ENCODE data around the gene SYNPO2. TPM values are rescaled to one million over a fixed set of nuclear protein-coding genes. Genes with fewer than 3 reads are reported as not detected.
"Not testable (repeated sequence)": the region's sequence is repeated elsewhere in the genome, so short reads cannot be mapped to it uniquely, and the experiment has no call there.

Gene SYNPO2
- polyA plus RNA-seq, 1 experiment: 5.1 TPM

DNA sequence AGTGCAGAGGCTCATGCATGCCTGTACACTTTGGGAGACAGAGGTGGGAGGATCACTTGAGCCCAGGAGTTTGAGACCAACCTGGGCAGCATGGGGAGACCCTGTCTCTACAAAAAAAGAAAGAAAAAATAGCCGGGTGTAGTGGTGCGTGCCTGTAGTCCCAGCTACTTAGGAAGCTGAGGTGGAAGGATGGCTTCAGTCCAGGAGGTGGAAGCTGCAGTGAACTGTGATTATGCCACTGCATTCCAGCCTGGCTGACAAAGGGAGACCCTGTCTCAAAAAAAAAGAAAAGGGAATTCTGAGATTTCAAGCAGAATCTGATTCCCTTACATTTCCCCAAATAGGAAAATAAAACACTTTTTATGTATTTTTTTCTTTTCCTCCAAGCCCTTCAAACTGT, 83.5 kb downstream of the SYNPO2 start:
- H3K4me3 ChIP-seq (ENCODE audit: low read depth, low read length): no peak overlapping the region
- ChIA-PET POLR2A (no interaction called here), CTCF (interaction anchor here (1.0 to 9.5 kb wide), 3 partner anchors 9 to 201 kb away, joined by 3 to 116 read pairs (median 6); no protein-coding TSS in a partner anchor)
- H3K27ac ChIP-seq (ENCODE audit: low read depth, low read length): no peak overlapping the region
- no peak for TF ChIP-seq CTCF (IDR thresholded peaks at IDR 0.05; ENCODE audit: low read depth, low read length)
- H3K9me3 ChIP-seq (ENCODE audit: control insufficient read depth, insufficient read depth, low read length): peaks cover 2% of the 10 kb centered on the region; the same call in 1 of the 2 replicates
- H3K27me3 ChIP-seq (ENCODE audit: control insufficient read depth, insufficient read depth, low read length): no peaks in the 10 kb centered on the region
- no peak for DNase-seq (ENCODE audit: low read depth, low spot score)

DNA sequence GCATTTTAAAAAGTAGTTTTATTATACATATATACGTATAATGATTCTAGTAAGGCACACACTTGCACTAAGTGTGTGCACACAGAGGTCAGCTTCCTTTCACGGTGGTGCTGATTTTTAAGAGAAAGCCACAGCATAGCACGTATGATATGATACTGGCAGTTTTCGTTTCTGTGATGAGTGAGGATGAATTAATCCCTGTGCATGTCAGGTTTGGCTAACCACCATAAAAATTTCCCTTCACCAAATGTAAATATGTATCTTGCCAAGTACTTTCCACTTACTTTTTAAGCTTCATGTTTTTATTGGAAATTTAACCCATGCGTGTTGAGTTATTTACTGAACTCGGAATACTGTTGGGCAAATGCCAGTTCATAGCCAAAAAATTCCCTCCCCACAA, 84.6 kb downstream of the SYNPO2 start:
- no peak for TF ChIP-seq CTCF (IDR thresholded peaks at IDR 0.05; ENCODE audit: low read depth, low read length)
- H3K4me3 ChIP-seq (ENCODE audit: low read depth, low read length): no peak overlapping the region
- ChIA-PET POLR2A (no interaction called here), CTCF (interaction anchor here (1.0 to 9.5 kb wide), 3 partner anchors 8 to 202 kb away, joined by 3 to 116 read pairs (median 6); no protein-coding TSS in a partner anchor)
- no peak overlapping the region for H3K27ac ChIP-seq (ENCODE audit: low read depth, low read length)
- DNase-seq (ENCODE audit: low read depth, low spot score): no peak
- peaks cover 2% of the 10 kb centered on the region; the same call in 1 of the 2 replicates for H3K9me3 ChIP-seq (ENCODE audit: control insufficient read depth, insufficient read depth, low read length)
- no peaks in the 10 kb centered on the region for H3K27me3 ChIP-seq (ENCODE audit: control insufficient read depth, insufficient read depth, low read length)

DNA sequence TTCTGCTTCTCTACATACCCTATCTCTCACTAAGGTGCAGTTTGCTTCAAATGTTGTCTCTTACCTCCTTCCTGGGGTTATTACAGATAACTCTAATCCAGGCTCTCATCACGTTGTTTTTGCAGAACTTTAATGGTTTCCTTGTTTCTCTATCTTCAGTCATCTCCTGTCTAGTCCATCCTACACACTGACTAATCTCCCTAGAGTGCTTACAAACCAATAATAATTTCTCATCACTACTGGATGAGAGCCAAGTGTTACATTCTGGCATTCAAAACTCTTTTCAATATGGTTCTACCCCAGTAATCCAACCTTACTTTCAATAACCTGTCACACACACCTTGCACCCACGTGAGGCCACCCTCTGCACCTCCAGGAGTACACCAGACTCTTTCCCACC, 86.1 kb downstream of the SYNPO2 start:
- POLR2A ChIA-PET: no interaction called here
- Histone ChIP-seq H3K4me3 (ENCODE audit: low read depth, low read length) (no peak overlapping the region), H3K27me3 (ENCODE audit: control insufficient read depth, insufficient read depth, low read length) (no peaks in the 10 kb centered on the region), H3K9me3 (ENCODE audit: control insufficient read depth, insufficient read depth, low read length) (peaks cover 2% of the 10 kb centered on the region; the same call in 1 of the 2 replicates), H3K27ac (ENCODE audit: low read depth, low read length) (no peak overlapping the region)
- DNase-seq (ENCODE audit: low read depth, low spot score): no peak
- TF ChIP-seq CTCF (IDR thresholded peaks at IDR 0.05; ENCODE audit: low read depth, low read length): no peak
- CTCF ChIA-PET: interaction anchor here (9.5 kb wide), 1 partner anchor 203 kb away, joined by 116 read pairs; no protein-coding TSS in a partner anchor

GRCh38 chr4:118975449-118976192, 87.0 kb downstream of the SYNPO2 start:
- no peak for DNase-seq (ENCODE audit: low read depth, low spot score)
- no peak overlapping the region for H3K4me3 ChIP-seq (ENCODE audit: low read depth, low read length)
- H3K27me3 ChIP-seq (ENCODE audit: control insufficient read depth, insufficient read depth, low read length): no peaks in the 10 kb centered on the region
- POLR2A ChIA-PET: no interaction called here
- CTCF ChIA-PET: interaction anchor here (1.0 kb wide), 1 partner anchor 311 kb away, joined by 3 read pairs; no protein-coding TSS in a partner anchor
- no peak overlapping the region for H3K27ac ChIP-seq (ENCODE audit: low read depth, low read length)
- peaks cover 2% of the 10 kb centered on the region; the same call in 1 of the 2 replicates for H3K9me3 ChIP-seq (ENCODE audit: control insufficient read depth, insufficient read depth, low read length)
- TF ChIP-seq CTCF (IDR thresholded peaks at IDR 0.05; ENCODE audit: low read depth, low read length): no peak

DNA sequence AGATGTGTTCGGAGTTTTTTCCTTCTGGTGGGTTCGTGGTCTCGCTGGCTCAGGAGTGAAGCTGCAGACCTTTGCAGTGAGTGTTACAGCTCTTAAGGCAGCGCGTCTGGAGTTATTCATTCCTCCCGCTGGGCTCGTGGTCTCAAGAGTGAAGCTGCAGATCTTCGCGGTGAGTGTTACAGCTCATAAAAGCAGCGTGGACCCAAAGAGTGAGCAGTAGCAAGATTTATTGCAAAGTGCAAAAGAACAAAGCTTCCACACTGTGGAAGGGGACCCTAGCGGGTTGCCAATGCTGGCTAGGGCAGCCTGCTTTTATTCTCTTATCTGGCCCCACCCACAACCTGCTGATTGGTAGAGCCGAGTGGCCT, 87.5 kb downstream of the SYNPO2 start:
- POLR2A ChIA-PET; H3K9me3 ChIP-seq (ENCODE audit: control insufficient read depth, insufficient read depth, low read length); DNase-seq (ENCODE audit: low read depth, low spot score); H3K27me3 ChIP-seq (ENCODE audit: control insufficient read depth, insufficient read depth, low read length); H3K27ac ChIP-seq (ENCODE audit: low read depth, low read length); H3K4me3 ChIP-seq (ENCODE audit: low read depth, low read length): not testable (repeated sequence)
- CTCF ChIA-PET: interaction anchor here (1.0 kb wide), 1 partner anchor 311 kb away, joined by 3 read pairs; no protein-coding TSS in a partner anchor

GRCh38 chr4:118977100-118977499, 88.4 kb downstream of the SYNPO2 start:
- H3K4me3 ChIP-seq (ENCODE audit: low read depth, low read length); H3K27ac ChIP-seq (ENCODE audit: low read depth, low read length); DNase-seq (ENCODE audit: low read depth, low spot score); H3K27me3 ChIP-seq (ENCODE audit: control insufficient read depth, insufficient read depth, low read length); H3K9me3 ChIP-seq (ENCODE audit: control insufficient read depth, insufficient read depth, low read length); POLR2A ChIA-PET; CTCF ChIA-PET: not testable (repeated sequence)

Measured in AG04450 (cell line).